GM12878 (cell line): ENCODE data around the gene MCEE. TPM values are rescaled to one million over a fixed set of nuclear protein-coding genes. Genes with fewer than 3 reads are reported as not detected.

Experiments used
- BRCA1 ChIP-seq: IDR thresholded peaks from 2 replicates; pipeline ENCODE4 v1.6.1; 2011; ENCODE audit warnings: low read depth, low read length, improper control_type of control experiment
- DPF2 ChIP-seq: fragments of 450-650 bp; IDR thresholded peaks from 2 replicates; pipeline ENCODE4 v1.6.1; 2017; ENCODE audit warnings: mild to moderate bottlenecking
- EED ChIP-seq: sonication (generic); IDR thresholded peaks from 2 replicates; pipeline ENCODE4 v1.6.1; 2016; ENCODE audit warnings: antibody characterized with exemption, low read depth
- FOS ChIP-seq: IDR thresholded peaks from 3 replicates; pipeline ENCODE4 v1.6.1; 2011; ENCODE audit warnings: borderline replicate concordance; ENCODE audit not compliant: insufficient read length; ENCODE audit errors: extremely low read depth
- IKZF2 ChIP-seq, 2 experiments: fragments of 450-650 bp; IDR thresholded peaks; 2 replicates each; pipeline ENCODE4 v1.6.1; 2017; ENCODE audit warnings: mild to moderate bottlenecking in 2 of 2, moderate library complexity in 2 of 2
- MYC ChIP-seq: IDR thresholded peaks from 2 replicates; pipeline ENCODE4 v1.6.1; 2011; ENCODE audit warnings: mild to moderate bottlenecking, low read length, moderate library complexity, inconsistent platforms; ENCODE audit not compliant: insufficient read depth, insufficient replicate concordance, insufficient read length, severe bottlenecking
- NFXL1 ChIP-seq: fragments of 450-650 bp; IDR thresholded peaks from 2 replicates; pipeline ENCODE4 v1.6.1; 2017; ENCODE audit warnings: antibody characterized with exemption, mild to moderate bottlenecking, borderline replicate concordance
- NKRF ChIP-seq: fragments of 450-650 bp; conservative IDR thresholded peaks from 2 replicates; pipeline ENCODE4 v1.6.1; 2017; ENCODE audit warnings: mild to moderate bottlenecking, moderate library complexity
- PKNOX1 ChIP-seq: fragments of 450-650 bp; IDR thresholded peaks from 2 replicates; pipeline ENCODE4 v1.6.1; 2016; ENCODE audit warnings: mild to moderate bottlenecking
- POU2F2 ChIP-seq: IDR thresholded peaks from 3 replicates; pipeline ENCODE4 v1.6.1; 2011; ENCODE audit warnings: low read depth, mild to moderate bottlenecking, low read length, borderline replicate concordance
- ZNF687 ChIP-seq: fragments of 450-650 bp; IDR thresholded peaks from 2 replicates; pipeline ENCODE4 v1.6.1; 2017; ENCODE audit warnings: mild to moderate bottlenecking, moderate library complexity
- polyA plus RNA-seq, 11 experiments: library from polyadenylated mRNA; depleted of rRNA in 4 of 11; unstranded in 6 of 11; stranded (reverse) in 5 of 11; fragments of >200 nt; fragmentation: Nextera tagmentation in 4 of 11; fragmentation: Illumina TruSeq in 1 of 11; extraction: Ambion mirVana in 4 of 11; extraction: Trizol in 1 of 11; gene quantifications; 1 replicate in 1 of 11; 2 replicates in 10 of 11; pipeline versions ENCODE4 v1.2.1 to v1.2.3, GENCODE V29; 2011 to 2016; ENCODE audit warnings: inconsistent platforms in 2 of 11, missing spikeins in 2 of 11, low read depth in 1 of 11
- total RNA-seq, 4 experiments: library from RNA; depleted of rRNA in 3 of 4; stranded (reverse); fragments of >200 nt in 3 of 4; fragmentation: Illumina TruSeq in 1 of 4; extraction: Trizol in 1 of 4; gene quantifications; 2 replicates each; pipeline versions ENCODE4 v1.2.1 to v1.2.3, GENCODE V29; 2013 to 2021
- TF ChIP-seq, protein P1 (sequence below): IDR thresholded peaks from 2 replicates; pipeline ENCODE4 v1.6.1; 2011; ENCODE audit warnings: borderline replicate concordance, low read depth, mild to moderate bottlenecking, moderate library complexity, low read length; ENCODE audit not compliant: insufficient read depth, poor library complexity, severe bottlenecking
- TF ChIP-seq, protein P2 (sequence below): IDR thresholded peaks from 2 replicates; pipeline ENCODE4 v1.6.1; 2012; ENCODE audit warnings: mild to moderate bottlenecking, low read depth, low read length

MCEE gene
- total and polyA plus RNA-seq, 10 of the 15 experiments (the other 5 are each of a cell fraction or from before 2014, with no cell fraction given) = 17.3 to 63.4 (median 20.9) TPM

DNA sequence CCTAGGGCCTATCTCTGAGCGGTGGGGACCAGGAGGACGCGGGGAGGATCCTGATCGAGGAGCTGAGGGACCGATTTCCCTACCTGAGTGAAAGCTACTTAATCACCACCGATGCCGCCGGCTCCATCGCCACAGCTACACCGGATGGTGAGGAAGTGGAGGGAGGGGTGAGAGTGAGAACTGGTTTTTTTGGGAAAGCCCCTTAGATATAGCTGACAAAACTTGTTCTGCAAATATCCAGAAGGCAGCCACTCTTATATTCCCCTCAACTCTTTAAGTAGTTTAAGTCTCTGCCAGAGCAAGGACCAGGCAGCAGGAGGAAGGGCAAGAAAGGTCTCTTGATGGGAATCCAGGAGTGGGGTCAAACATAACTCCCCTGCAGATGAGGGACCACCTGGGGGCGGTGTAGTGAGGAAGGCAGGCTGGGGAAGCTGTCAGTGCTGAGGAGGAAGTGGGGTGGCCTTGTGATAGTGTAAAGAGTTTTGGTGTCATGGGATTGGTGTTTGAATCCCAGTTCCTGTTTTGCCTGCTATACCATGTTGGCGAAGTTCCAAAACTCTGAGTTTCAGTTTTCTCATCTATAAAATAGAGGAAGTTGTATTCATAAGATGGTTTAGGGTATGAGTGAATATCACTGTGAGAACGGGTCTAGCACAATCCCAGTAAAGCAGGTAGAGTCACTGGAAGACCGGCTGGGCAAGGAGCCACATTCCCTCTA lies 58.2 kb downstream of the MCEE start (continued):
- TF ChIP-seq POU2F2 (0 out of 3 replicates have a peak, but pooled peaks have one; percentile 14), ZNF687 (no peak), EED (peak; percentile 95; the same call in 1 of the 2 replicates), BRCA1 (no peak), PKNOX1 (peak; percentile 78), IKZF2 (IDR thresholded peaks at IDR 0.05) (peak; percentile 96), NFXL1 (no peak), MYC (no peak), FOS (no peak), NKRF (peak; percentile 29; the same call in 1 of the 2 replicates), DPF2 (peak; percentile 84)
- TF ChIP-seq, protein P1, sequence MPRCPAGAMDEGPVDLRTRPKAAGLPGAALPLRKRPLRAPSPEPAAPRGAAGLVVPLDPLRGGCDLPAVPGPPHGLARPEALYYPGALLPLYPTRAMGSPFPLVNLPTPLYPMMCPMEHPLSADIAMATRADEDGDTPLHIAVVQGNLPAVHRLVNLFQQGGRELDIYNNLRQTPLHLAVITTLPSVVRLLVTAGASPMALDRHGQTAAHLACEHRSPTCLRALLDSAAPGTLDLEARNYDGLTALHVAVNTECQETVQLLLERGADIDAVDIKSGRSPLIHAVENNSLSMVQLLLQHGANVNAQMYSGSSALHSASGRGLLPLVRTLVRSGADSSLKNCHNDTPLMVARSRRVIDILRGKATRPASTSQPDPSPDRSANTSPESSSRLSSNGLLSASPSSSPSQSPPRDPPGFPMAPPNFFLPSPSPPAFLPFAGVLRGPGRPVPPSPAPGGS = peak; percentile 52
- TF ChIP-seq, protein P2, sequence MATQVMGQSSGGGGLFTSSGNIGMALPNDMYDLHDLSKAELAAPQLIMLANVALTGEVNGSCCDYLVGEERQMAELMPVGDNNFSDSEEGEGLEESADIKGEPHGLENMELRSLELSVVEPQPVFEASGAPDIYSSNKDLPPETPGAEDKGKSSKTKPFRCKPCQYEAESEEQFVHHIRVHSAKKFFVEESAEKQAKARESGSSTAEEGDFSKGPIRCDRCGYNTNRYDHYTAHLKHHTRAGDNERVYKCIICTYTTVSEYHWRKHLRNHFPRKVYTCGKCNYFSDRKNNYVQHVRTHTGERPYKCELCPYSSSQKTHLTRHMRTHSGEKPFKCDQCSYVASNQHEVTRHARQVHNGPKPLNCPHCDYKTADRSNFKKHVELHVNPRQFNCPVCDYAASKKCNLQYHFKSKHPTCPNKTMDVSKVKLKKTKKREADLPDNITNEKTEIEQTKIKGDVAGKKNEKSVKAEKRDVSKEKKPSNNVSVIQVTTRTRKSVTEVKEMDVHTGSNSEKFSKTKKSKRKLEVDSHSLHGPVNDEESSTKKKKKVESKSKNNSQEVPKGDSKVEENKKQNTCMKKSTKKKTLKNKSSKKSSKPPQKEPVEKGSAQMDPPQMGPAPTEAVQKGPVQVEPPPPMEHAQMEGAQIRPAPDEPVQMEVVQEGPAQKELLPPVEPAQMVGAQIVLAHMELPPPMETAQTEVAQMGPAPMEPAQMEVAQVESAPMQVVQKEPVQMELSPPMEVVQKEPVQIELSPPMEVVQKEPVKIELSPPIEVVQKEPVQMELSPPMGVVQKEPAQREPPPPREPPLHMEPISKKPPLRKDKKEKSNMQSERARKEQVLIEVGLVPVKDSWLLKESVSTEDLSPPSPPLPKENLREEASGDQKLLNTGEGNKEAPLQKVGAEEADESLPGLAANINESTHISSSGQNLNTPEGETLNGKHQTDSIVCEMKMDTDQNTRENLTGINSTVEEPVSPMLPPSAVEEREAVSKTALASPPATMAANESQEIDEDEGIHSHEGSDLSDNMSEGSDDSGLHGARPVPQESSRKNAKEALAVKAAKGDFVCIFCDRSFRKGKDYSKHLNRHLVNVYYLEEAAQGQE = no peak
